ENCODE measurements around the gene RBM5. TPM values are rescaled to one million over a fixed set of nuclear protein-coding genes. Genes with fewer than 3 reads are reported as not detected.

Gene RBM5
- polyA plus RNA-seq, 5 donors, result 347 to 542 (median 418) TPM

GRCh38 chr3:50158530-50159146 is 69.9 kb downstream of the RBM5 start:
- no peak for DNase-seq

DNA sequence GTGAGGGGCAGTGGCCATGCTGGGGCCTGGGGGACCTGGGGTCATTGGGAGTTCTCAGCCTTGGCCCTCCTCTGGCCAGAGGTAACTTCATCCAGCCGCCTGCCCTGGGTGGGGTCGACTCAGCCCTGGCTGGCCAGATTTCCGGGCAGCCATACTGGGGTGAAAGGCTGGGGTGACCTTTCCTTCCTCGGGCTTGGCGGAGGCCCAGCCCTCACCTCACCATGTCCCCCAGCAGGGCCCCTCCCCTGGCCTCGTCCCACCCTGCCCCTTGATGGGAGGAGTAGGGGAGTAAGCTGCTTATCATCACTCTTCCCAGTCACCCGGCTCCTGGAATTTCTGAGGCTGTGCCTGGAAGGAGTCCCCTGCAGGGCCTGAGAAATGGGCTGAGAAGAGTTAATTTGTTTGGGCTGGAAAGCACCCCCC is 71.9 kb downstream of the RBM5 start:
- DNase-seq, result no peak

DNA sequence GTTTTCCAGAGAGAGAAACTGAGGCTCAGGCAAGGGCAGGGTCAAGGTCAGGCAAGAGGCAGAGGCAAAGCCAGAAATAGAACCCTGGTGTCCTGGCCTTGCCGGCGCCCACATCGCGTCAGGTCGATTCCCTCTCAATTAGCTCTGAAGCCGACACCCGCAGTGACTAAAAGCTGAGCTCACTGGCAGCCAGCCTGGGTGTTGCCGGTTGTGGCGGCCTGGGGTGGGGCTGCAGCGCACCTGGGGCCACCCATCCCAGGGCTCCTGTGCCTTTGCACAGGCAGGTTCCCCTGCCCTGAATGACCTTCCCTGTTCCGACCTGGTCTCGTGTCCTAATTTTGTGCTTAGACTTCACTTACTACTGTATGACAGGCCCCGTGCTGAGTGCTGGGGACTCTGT is 72.6 kb downstream of the RBM5 start:
- no peak for DNase-seq

DNA sequence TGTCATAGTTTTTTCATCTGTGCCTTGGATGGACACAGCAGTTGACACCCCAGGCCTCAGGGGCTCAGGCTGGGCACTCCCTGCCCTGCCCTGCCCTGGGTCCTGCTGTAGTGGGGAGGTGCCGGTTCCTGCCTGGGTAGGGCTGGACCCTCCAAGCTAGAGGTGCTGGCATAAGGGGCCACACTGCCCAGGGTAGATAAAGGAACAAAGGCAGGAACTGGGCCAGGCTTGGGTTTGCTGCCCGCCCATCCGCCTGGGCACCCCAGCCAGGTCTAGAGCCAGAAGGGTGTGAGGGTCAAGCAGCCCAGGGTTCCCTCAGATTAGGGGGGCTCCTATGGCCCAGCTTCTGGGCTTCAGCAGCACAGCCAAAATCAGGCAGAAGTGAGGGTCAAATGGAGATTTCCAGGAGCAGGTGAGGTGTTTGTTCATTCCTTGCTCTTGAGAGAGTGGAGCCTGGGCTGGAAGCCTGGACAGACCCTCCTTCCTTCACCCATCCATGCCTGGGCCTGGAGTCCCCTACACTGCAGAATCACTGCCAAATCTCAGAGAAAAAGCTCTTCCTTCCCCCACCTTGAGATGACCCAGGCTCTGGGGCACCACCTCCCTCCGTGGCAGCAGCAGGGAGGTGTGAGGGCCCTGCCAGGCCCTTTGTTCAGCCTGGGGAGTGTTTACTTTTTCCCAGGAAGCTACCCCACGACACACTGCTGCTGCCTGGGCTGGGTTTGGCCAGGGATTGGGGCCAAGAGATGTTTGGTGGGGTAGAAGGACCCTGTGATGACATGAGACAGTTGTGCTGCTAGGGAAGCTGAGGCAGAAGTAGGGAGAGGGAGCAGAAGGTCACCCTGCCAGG is 73.5 kb downstream of the RBM5 start:
- no peak for DNase-seq

- DNase-seq, result no peak
Observed at GRCh38 chr3:50163572-50164455, 75.1 kb downstream of the RBM5 start.

DNA sequence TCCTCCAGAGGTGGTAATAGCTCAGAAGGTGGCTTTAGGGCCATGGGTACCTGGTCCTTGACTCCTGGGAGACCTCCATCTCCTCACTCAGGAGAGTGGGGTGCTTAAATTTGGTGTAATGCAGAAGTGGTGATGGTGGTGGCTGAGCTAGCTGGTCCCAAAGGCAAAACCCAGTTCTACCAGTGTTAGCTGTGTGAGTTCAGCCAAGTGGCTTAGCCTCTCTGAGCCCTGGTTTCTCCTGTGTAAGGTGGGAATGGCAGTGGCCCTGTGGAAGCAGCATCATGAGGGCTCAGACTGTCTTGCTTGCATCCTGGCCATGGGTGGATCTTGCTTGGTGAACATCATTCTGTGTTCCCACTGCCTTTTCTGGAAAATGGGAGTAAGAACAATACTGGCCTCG is 75.8 kb downstream of the RBM5 start:
- no peak for DNase-seq

GRCh38 chr3:50164984-50165909 is 76.5 kb downstream of the RBM5 start:
- peak in 1 of 2 donors; percentile 42 for DNase-seq

DNA sequence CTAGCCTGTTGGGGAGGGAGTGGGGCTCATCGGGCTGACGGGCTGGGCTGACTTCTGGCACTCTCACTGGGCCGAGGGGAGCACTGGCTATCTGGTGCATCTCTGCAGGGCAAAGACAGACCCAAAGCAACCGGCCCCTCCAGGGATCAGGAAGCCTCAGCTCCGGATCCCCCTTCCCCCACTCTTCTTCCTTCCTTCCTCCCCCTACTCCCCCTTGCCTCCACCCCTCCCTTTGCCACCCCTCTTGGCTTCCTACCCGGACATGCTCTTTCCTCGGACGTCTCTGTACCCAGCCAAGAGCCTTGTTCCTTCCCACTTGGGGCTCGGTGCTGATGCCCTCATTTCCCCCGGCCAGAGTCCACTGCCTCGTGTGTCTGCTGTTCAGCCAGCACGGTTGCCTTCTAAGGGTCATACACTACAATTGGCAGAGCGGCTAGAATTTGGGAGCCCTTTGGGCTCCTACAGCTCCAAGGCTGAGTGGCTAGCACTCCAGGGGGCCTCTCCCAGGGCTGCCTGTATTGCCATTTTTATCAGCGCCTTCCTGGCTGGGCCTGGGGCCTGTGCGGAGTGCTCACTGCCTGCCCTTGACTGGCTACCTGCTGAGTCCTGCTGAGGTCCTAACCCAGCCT is 77.3 kb downstream of the RBM5 start:
- peak in 1 of 2 donors; percentile 56 for DNase-seq

GRCh38 chr3:50166620-50167019 is 77.9 kb downstream of the RBM5 start:
- no peak for DNase-seq

DNA sequence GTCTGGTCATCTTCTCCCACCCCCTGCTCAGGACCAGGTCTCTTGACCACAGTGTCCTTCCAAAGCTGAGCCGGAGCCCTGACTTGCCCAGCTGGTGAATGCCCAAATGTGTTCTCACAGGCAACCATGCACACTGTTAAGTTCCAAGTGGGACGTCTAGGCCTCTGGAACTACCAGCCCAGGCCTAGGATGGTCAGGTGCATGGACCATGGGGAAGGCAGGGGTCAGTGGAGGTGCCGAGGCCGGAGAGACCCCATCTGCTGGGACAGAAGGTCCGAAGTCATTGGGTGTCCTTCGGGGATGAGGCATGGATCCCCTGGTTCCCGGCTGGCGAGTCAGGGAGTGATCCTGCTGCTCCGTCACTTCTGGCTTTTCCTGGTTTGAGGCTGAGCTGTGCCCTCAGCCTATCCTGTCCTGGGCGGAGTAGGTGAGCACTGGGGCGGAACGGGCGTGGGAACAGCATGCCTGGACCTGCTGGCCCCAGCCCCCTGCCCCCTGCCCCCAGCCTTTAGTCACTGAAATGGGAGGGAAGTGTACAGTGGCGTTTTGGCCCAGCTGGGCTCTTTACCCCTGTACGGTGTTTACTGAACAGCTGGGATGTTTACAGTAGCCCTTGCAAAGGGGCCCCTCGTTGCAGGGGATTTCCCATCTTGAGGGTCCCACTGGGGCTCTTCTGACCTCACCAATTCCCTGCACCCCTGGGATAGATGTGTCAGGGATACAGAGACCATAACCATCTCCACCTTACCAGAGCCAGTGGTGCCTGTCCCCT is 78.5 kb downstream of the RBM5 start:
- no peak for DNase-seq

- no peak for DNase-seq
Observed at GRCh38 chr3:50167841-50168209, 79.1 kb downstream of the RBM5 start.

DNA sequence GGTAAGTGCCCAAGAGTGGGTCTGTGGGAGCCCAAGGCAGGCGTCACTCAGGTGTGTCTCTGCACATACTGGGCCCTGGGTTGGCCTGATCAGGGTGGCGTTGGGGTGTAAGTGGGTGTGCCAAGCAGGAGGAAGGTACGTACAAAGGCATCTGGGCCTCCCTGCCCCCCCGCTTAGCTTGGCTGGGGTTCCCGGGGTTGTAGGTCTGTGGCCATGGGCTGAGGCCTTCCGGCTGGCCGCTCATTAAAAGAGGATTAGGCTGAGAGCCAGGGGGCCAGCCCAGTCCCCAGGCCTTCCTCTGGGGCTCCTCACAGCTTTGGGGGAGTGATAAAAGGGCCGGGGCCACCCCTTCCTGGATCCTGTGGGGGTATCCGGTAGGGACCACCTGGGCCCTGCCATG is 79.7 kb downstream of the RBM5 start:
- DNase-seq, result no peak

Other genes starting within 250 kb of the RBM5 start
- gene TRAIP, start 232.4 kb upstream of the RBM5 start, polyA plus RNA-seq (ENCODE audit: insufficient read depth in 1 of 5, insufficient read length in 5 of 5, low replicate concordance in 1 of 5), result 10 to 100 TPM in 3 of 5 donors, 1 to 10 TPM in 2; 9.8 to 16.0 (median 12.6) TPM
- under 1 TPM in 2 of 5 donors, not detected in 3; 0.06 to 0.09 TPM for gene CAMKV, start 219.0 kb upstream of the RBM5 start, polyA plus RNA-seq (ENCODE audit: insufficient read depth in 1 of 5, insufficient read length in 5 of 5, low replicate concordance in 1 of 5)
- 1 to 10 TPM; 4.0 to 9.2 (median 7.0) TPM for gene MST1R, start 185.0 kb upstream of the RBM5 start, polyA plus RNA-seq (ENCODE audit: insufficient read depth in 1 of 5, insufficient read length in 5 of 5, low replicate concordance in 1 of 5)
- gene MON1A, start 159.1 kb upstream of the RBM5 start, polyA plus RNA-seq (ENCODE audit: insufficient read depth in 1 of 5, insufficient read length in 5 of 5, low replicate concordance in 1 of 5), result 10 to 100 TPM in 4 of 5 donors, 1 to 10 TPM in 1; 9.5 to 17.8 (median 12.0) TPM
- 100 to 1,000 TPM; 158 to 206 (median 176) TPM for gene RBM6, start 148.8 kb upstream of the RBM5 start, polyA plus RNA-seq (ENCODE audit: insufficient read depth in 1 of 5, insufficient read length in 5 of 5, low replicate concordance in 1 of 5)
- gene SEMA3F, start 66.4 kb downstream of the RBM5 start, polyA plus RNA-seq (ENCODE audit: insufficient read depth in 1 of 5, insufficient read length in 5 of 5, low replicate concordance in 1 of 5), result 10 to 100 TPM; 33.1 to 57.1 (median 44.4) TPM
- gene GNAT1, start 102.7 kb downstream of the RBM5 start, polyA plus RNA-seq (ENCODE audit: insufficient read depth in 1 of 5, insufficient read length in 5 of 5, low replicate concordance in 1 of 5), result not detected
- 10 to 100 TPM in 1 of 5 donors, 1 to 10 TPM in 4; 5.3 to 10.0 (median 7.9) TPM for gene SLC38A3, start 116.4 kb downstream of the RBM5 start, polyA plus RNA-seq (ENCODE audit: insufficient read depth in 1 of 5, insufficient read length in 5 of 5, low replicate concordance in 1 of 5)
- gene GNAI2, start 147.3 kb downstream of the RBM5 start, polyA plus RNA-seq (ENCODE audit: insufficient read depth in 1 of 5, insufficient read length in 5 of 5, low replicate concordance in 1 of 5), result 100 to 1,000 TPM; 234 to 282 (median 257) TPM
- 10 to 100 TPM; 14.9 to 31.5 (median 29.6) TPM for gene SEMA3B, start 180.2 kb downstream of the RBM5 start, polyA plus RNA-seq (ENCODE audit: insufficient read depth in 1 of 5, insufficient read length in 5 of 5, low replicate concordance in 1 of 5)
- gene LSMEM2, start 190.2 kb downstream of the RBM5 start, polyA plus RNA-seq (ENCODE audit: insufficient read depth in 1 of 5, insufficient read length in 5 of 5, low replicate concordance in 1 of 5), result 1 to 10 TPM in 1 of 5 donors, under 1 TPM in 4; 0.14 to 1.4 (median 0.36) TPM
- 10 to 100 TPM; 26.6 to 46.5 (median 34.0) TPM for gene IFRD2, start 203.5 kb downstream of the RBM5 start, polyA plus RNA-seq (ENCODE audit: insufficient read depth in 1 of 5, insufficient read length in 5 of 5, low replicate concordance in 1 of 5)
- gene HYAL3, start 210.5 kb downstream of the RBM5 start, polyA plus RNA-seq (ENCODE audit: insufficient read depth in 1 of 5, insufficient read length in 5 of 5, low replicate concordance in 1 of 5), result 1 to 10 TPM; 2.9 to 5.8 (median 3.2) TPM
- gene NAA80, start 210.5 kb downstream of the RBM5 start, polyA plus RNA-seq (ENCODE audit: insufficient read depth in 1 of 5, insufficient read length in 5 of 5, low replicate concordance in 1 of 5), result 10 to 100 TPM in 1 of 5 donors, 1 to 10 TPM in 4; 6.1 to 10.2 (median 7.9) TPM
- gene HYAL1, start 214.7 kb downstream of the RBM5 start, polyA plus RNA-seq (ENCODE audit: insufficient read depth in 1 of 5, insufficient read length in 5 of 5, low replicate concordance in 1 of 5), result 1 to 10 TPM; 2.2 to 3.1 (median 2.5) TPM
- gene HYAL2, start 233.8 kb downstream of the RBM5 start, polyA plus RNA-seq (ENCODE audit: insufficient read depth in 1 of 5, insufficient read length in 5 of 5, low replicate concordance in 1 of 5), result 100 to 1,000 TPM in 1 of 5 donors, 10 to 100 TPM in 4; 67.8 to 113 (median 77.3) TPM
- 10 to 100 TPM; 18.4 to 26.2 (median 18.9) TPM for gene TUSC2, start 239.3 kb downstream of the RBM5 start, polyA plus RNA-seq (ENCODE audit: insufficient read depth in 1 of 5, insufficient read length in 5 of 5, low replicate concordance in 1 of 5)

Data from right lung (tissue), 5 donors.